Measurements from ENCODE around the gene RPTOR.

Gene RPTOR

DNA sequence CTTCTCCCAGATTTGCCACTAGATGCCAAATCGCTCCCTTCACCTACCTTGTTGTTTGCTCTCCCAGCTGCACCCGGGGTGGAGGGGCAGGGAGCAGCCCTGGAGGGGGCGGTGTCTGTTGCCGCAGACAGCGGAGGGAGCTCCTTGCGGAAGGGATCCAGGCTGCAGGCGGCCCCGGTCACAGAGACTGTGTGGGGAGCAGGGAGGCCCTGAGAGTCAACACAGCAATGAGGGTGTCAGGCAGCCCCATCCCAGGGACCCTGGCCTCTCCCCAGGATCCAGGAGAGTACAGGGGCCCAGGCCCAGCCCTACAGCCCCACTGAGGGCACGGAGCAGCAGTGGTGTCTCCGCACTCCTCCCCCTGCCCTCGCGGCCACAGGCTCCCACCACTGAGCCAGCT lies 396.5 kb downstream of the RPTOR start:
- DNase-seq = no peak

GRCh38 chr17:80941743-80942422 lies 397.2 kb downstream of the RPTOR start:
- DNase-seq = peak; percentile 68

DNA sequence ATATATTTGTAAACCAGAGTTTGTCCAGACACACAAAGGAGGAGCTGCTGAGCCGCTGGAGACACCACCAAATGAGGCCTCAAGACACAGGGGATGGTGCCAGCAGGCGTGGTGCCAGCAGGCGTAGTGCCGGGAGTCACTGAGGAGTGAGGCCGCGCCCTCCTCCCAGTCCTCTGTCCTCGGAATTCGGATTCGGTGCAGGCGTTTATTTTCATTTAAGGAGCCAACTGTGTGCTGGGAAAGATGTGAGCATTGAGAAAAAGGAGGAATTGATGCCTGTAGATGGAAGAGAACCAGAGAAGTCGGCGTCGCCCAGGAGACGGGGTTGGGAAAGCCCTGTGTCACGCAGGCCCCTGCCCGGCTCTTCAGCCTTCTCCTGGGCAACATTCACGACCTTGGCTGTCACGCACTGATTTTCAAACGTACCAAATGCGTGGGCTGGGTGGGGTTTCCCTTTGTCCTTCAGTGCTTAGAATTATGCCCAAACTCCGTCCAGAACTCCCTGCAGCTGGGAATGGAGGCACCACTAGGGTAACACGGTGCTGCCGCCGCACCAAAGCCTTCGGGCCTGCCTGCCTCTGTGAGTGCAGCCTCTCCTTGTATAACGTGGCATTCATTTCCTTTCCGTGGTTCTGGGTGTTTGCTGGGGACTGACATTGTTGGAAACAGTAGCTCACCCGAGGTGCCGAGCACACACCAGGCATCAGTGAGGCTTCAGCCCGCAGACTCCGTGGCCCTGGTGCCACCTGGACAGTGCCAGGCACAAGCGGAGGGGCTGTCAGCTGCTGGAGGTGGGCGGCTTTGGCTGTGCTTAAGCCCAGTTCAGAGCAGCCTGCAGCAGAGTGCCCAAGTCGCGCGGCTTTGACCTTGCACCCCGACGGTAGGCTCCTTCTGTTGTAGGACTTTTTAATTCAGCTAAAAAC lies 398.0 kb downstream of the RPTOR start:
- DNase-seq = no peak

DNA sequence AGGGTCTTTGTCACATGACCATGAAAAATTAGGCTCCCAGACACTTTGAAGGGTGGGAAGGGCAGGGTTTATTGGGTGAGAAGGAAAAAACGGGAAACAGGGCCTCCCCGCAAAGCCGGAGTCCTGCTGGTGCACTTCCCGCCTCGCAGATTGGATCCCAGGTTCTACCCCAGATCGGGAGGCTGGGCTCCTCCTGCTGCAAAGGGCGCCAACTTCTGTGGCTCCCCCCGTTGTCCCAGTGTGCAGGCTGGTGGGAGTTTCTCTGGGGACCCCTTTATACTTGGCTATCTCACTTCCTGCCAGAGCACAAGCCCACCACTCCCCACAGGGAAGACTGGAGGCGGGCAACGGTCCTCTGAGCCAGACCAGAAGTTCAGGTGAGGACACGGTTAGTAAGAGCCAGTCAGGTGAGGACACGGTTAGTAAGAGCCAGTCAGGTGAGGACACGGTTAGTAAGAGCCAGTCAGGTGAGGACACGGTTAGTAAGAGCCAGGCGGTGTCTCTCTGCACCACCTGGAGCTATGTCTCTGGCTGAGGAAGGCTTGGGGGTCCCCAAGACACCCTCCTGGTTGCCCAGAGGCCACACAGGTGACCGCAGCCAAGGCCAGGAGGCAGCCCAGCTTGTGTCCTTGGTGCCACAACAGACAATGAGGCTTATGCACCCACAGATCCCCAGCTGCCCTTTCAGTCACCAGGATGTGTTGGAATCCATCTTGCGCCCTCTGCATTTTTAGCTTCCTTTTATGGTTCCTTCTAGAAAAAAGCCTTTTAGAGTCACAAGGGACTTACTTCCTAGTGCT lies 398.9 kb downstream of the RPTOR start:
- DNase-seq = no peak

GRCh38 chr17:80944326-80944725 lies 399.7 kb downstream of the RPTOR start:
- DNase-seq = no peak

DNA sequence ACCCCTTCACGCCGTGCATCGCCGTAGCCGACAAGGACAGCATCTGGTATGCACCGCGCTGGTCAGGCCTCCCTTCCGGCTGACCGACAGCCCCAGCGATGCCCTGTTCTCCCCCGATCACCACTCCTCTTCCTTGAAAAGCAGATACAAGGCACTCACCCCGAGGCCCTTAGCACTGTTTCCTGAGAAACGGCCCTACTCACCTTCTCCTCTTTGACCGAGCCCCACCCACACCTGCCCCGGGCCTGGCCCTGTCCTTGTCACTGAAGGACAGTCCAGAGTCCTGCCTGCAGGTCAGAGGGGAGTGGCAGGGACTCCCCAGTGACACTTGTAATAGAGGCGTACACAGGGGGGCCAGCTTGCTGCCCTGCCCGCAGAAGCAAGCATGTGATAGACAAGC lies 401.1 kb downstream of the RPTOR start:
- no peak for DNase-seq

DNA sequence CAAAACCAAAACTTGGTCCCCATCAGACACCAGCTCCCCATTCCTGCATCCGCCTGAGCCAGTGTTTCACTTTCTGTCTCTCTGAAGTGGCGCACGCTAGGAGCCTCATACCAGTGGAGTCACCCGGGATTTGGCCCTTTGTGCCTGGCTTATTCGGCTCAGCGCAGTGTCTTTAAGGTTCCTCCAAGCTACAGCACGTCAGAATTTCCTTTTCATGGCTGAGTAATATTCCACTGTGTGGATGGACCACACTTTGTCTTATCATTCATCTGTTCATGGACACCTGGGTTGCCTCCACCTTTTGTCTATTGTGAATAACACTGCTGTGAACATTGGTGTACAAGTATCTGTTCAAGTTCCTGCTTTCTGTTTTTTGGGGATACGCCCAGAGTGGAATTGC lies 401.8 kb downstream of the RPTOR start:
- DNase-seq = no peak

DNA sequence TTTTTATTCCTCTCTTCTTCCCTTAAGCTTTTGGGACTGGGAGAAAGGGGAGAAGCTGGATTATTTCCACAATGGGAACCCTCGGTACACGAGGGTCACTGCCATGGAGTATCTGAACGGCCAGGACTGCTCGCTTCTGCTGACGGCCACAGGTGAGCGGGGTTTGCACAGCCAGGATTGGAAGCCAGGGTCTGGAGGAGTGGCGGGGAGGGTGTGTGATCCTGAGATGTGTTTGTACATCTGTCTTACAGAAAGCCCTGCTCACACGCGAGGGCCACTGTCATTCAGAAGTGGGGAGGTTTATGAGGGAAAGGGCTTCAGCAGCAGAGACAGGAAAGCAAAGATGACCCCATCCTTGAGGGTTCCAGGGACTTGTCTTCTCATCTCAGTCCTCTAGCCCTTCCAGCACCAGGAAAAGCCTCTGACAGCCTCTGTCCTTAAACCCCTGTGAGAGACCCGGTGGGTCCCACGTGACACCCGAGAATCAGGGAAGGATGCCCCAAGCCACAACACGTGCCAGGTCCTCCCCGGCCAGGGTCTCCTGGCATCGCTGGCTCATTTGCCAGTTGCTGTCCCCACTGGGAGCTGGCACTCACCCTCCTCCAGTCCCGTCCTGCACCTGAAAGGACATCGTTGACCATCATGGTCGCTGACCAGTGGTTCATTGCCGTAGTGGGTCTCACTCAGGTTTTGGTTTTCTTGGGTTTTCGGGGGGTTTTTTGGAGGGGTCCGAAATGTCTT lies 402.7 kb downstream of the RPTOR start:
- no peak for DNase-seq

GRCh38 chr17:80948019-80948975 lies 403.7 kb downstream of the RPTOR start:
- DNase-seq = no peak

DNA sequence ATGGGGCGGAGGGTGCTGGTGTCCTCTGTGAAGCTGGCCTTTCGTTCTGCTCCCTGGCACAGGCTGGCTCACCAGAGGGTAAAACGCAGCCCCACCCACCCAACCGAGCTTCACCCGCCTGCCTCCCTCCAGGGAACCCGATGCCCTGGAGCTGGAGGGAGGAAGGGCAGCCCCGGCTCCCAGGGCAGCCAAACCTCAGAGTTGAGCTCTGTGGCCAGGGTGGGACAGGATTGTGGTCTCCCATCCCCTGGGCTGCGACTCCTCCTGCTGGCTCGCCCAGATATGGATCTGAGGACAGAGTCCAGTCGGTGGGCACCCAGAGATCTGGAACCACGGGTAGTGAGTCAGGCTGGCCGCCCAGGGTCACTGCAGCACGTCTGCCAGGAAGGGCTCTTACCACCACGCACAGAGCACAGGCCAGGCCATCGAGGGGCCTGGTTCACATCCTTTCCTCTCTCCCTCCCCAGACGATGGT lies 404.4 kb downstream of the RPTOR start:
- no peak for DNase-seq

GRCh38 chr17:80949451-80950421 lies 405.1 kb downstream of the RPTOR start:
- DNase-seq = peak; percentile 20

DNA sequence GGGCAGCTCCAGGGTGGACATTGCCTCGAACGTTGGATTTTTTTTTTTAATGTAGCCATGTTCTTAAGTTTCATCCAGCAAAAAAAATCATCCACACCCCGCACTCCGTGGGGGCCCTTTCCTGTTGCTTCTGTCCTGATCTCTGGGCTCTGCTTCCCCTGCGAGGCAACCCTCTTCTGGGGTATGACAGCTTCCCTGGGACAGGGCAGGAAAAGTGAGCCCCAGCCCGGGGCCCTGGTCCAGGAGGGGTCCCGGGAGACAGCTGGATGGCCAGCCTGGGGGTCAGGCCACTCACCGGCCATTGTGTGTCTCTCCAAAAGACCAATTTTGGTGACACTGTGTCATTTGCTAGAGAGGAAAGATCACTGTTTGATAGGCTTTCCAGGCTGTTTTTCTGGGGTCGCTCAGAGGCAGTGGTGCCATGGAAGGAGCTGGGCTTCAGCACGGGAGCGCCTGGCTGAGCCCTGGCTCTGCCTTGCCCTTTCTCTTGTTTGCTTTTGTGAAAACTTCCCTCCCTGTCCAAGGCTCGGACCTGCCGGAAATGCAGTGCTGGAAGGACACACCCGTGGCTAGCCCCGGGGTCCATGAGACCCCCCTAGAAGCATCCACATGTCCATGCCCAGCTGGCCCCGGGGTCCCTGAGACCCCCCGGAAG lies 406.0 kb downstream of the RPTOR start:
- DNase-seq = no peak

DNA sequence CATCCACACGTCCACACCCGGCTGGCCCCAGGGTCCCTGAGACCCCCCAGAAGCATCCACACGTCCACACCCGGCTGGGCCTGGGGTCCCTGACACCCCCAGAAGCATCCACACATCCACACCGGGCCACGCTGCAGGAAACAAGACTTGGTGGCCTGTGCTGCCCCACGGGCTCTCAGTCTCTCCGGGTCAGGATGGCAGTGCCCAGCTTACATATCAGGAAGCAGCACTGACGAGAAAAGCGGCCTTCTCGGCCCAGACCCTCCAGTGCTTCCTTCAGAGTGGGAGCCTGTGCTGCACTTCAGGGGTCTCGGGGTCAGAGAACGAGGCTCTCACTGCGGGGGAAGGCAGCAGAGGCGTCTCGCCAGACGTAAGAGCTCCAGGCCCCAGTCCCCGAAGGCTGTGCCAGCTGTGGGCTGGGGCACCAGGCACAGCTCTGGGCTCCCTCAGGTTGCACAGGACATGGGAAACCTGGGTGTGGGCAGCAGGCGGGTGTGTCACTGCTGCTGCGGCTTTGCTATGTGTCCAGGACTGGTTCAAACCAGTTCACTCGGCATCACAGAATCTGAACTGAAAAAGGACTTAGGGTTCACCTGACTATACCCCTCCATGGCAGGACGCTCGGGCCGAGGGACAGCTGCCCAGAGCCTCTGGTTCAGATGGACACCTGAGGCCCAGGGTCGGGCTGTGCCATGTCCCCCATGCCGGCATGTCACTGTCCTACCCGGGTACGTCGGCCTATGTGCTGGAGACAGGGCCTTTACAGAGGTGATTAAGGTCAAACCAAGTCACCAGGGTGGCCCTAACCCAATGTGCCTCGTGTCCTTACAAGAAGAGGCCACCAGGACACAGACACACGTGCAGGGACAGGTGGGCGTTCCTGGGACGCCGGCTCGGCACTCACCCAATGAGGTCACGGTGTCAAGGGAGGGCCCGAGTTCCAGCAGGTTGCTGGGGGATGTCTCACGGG lies 406.8 kb downstream of the RPTOR start:
- no peak for DNase-seq

DNA sequence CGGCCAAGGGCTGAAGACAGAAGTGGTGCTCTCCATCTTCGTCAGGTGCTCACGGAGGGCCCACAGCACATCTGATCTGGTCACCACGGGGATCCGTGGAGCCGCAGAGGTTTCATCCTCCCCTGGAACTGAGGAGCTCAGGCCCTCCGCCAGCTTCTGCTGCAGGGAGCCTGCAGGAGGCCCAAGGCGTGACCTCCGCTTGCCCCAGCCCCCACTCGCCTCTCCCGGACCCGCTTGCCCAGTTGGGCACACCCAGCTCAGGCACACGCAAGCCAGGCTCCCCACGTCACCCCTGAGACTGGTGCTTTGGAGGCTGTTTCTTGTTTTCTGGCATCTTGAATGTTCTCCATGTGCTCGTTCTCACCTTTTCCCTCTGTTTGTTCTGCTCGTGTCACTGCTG lies 407.7 kb downstream of the RPTOR start:
- DNase-seq = no peak

DNA sequence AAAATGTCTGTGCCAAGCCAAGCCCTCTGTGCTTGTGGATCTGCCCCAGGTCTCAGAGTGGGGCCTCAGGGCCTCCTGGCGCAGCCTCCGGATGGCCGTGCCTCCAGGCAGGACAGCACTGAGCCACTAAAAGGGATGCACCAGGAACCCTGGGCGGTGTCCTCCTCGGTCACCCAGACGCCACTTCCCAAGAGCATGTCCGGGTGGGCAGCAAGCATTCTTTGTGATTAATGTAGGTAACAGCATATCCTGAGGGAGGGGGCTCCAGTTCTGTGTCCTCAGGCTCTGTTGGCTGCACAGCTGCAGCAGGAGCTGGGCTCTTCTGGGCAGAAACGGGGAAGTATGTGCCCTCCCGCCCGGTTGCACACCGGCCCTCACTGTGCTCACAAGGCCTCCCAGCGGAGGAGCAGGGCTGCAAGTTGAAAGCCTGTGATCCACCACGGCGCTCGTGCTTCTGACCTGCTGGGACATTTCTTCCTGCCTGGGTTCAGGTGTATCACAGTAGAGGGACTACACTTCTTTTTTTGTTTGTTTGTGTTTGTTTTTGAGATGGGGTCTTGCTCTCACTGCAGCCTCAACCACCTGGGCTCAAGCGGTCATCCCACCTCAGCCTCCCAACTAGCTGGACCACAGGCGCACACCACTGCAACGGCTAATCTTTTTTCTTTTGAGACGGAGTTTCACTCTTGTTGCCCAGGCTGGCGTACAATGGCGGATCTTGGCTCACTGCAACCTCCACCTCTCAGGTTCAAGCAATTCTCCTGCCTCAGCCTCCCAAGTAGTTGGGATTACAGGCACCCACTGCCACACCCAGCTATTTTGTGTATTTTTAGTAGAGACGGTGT lies 409.1 kb downstream of the RPTOR start:
- no peak for DNase-seq

DNA sequence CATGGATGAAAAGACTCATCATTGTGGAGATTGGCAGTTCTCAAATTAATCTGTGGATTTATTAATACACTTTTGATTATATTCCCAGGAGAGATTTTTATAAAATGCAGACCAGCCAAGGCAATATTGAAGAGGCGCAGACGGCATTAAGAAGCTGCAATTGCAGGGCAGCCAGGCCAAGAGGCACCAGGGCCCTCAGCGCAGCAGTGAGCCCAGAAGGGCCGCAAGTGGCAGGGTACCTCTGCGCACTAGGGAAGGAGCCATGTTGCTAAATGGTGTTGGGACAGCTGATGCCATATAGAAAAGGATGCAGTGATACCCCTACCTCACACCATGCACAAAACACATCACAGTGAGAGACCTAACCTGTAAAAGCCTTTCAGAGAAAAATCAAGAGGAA lies 410.4 kb downstream of the RPTOR start:
- no peak for DNase-seq

GRCh38 chr17:80955671-80956280 lies 411.1 kb downstream of the RPTOR start:
- no peak for DNase-seq

All from NCI-H1694 treated with DMSO at 0.1 percent for 48 hours (cell line).